Karpas-422 (cell line): ENCODE results near the gene TNFRSF1A. TPM values are rescaled to one million over a fixed set of nuclear protein-coding genes. Genes with fewer than 3 reads are reported as not detected.

Experiments
- DNase-seq: peaks from one replicate; pipeline ENCODE4 v3.0.0-alpha.2; 2015
- H2AFZ ChIP-seq: fragments of 200-600 bp; sonication (generic); 2 replicates; pipeline ENCODE4 v1.6.1; 2014; ENCODE audit warnings: antibody characterized with exemption, low read length, mixed read lengths
- H3K27ac ChIP-seq: fragments of 200-600 bp; sonication (generic); 2 replicates; pipeline ENCODE4 v1.5.1; 2014; ENCODE audit warnings: mild to moderate bottlenecking, low read length, moderate library complexity
- H3K27me3 ChIP-seq: fragments of 200-600 bp; sonication (generic); 2 replicates; pipeline ENCODE4 v1.6.1; 2014; ENCODE audit warnings: low read length, mixed read lengths
- H3K36me3 ChIP-seq: fragments of 200-600 bp; sonication (generic); 2 replicates; pipeline ENCODE4 v1.6.1; 2014; ENCODE audit warnings: low read length, mixed read lengths; ENCODE audit not compliant: insufficient read depth
- H3K4me1 ChIP-seq: fragments of 200-600 bp; sonication (generic); 2 replicates; pipeline ENCODE4 v1.6.1; 2014; ENCODE audit warnings: mild to moderate bottlenecking, low read length, mixed read lengths
- H3K4me2 ChIP-seq: fragments of 200-600 bp; sonication (generic); 2 replicates; pipeline ENCODE4 v1.6.1; 2014; ENCODE audit warnings: low read length, low read depth, mild to moderate bottlenecking; ENCODE audit not compliant: poor library complexity, severe bottlenecking
- H3K4me3 ChIP-seq: fragments of 200-600 bp; sonication (generic); 2 replicates; pipeline ENCODE4 v1.5.1; 2014; ENCODE audit warnings: mild to moderate bottlenecking, antibody characterized with exemption, low read length, mixed read lengths
- H3K79me2 ChIP-seq: fragments of 200-600 bp; sonication (generic); 2 replicates; pipeline ENCODE4 v1.6.1; 2014; ENCODE audit warnings: mild to moderate bottlenecking, low read length, mixed read lengths
- H3K9ac ChIP-seq: fragments of 200-600 bp; sonication (generic); 2 replicates; pipeline ENCODE4 v1.6.0; 2014; ENCODE audit warnings: low read length
- H3K9me2 ChIP-seq: fragments of 200-600 bp; sonication (generic), shearing (Covaris generic); replicated peaks from 2 replicates; pipeline ENCODE4 v1.6.0; 2014; ENCODE audit warnings: mild to moderate bottlenecking, low read length, moderate library complexity; ENCODE audit not compliant: insufficient read depth
- H3K9me3 ChIP-seq: fragments of 300-700, 200-600 bp; sonication (generic); 2 replicates; pipeline ENCODE4 v1.6.1; 2014; ENCODE audit warnings: low read length, mixed read lengths
- H4K20me1 ChIP-seq: fragments of 200-600 bp; sonication (generic); 2 replicates; pipeline ENCODE4 v1.6.1; 2014; ENCODE audit warnings: mild to moderate bottlenecking, antibody characterized with exemption, low read length, low read depth; ENCODE audit not compliant: insufficient read depth
- total RNA-seq: library from RNA; depleted of rRNA; stranded (reverse); fragments of >200 nt; shearing (Covaris generic); gene quantifications from 2 replicates; pipeline ENCODE4 v1.2.3, GENCODE V29; 2014; ENCODE audit warnings: low replicate concordance

Gene TNFRSF1A
- total RNA-seq, 1 experiment from 2014 or later: not detected

DNA sequence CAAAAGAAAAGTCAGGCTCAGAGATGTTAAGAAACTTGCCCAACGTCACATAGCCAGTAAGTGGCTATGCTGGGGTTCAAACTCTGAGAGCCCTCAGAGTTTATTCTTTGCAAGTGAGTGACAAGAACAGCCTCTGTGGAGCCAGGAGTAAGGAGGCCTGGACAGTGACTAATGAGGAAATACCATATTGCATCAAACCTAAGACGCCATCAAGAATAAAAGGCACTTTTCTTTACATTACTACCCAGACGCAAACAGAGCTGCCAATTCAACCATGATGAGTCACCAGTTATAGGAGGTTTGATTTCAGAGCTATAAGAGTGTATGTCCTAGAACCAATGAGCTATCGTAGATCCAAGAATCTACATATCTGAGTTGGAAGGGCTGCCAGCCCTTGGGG lies 9.4 kb downstream of the TNFRSF1A start:
- no peak overlapping the region for H3K27ac ChIP-seq
- no peaks in the 10 kb centered on the region for H3K36me3 ChIP-seq
- H3K4me3 ChIP-seq: no peak overlapping the region
- no peaks in the 10 kb centered on the region for H3K79me2 ChIP-seq
- no peak overlapping the region for H3K4me2 ChIP-seq
- no peaks in the 10 kb centered on the region for H3K9me2 ChIP-seq
- no peaks in the 10 kb centered on the region for H3K27me3 ChIP-seq
- H4K20me1 ChIP-seq: peaks cover 35% of the 10 kb centered on the region
- peaks cover 38% of the 10 kb centered on the region for H3K4me1 ChIP-seq
- DNase-seq: no peak
- H2AFZ ChIP-seq: no peak overlapping the region
- H3K9me3 ChIP-seq: no peaks in the 10 kb centered on the region
- no peak overlapping the region for H3K9ac ChIP-seq

DNA sequence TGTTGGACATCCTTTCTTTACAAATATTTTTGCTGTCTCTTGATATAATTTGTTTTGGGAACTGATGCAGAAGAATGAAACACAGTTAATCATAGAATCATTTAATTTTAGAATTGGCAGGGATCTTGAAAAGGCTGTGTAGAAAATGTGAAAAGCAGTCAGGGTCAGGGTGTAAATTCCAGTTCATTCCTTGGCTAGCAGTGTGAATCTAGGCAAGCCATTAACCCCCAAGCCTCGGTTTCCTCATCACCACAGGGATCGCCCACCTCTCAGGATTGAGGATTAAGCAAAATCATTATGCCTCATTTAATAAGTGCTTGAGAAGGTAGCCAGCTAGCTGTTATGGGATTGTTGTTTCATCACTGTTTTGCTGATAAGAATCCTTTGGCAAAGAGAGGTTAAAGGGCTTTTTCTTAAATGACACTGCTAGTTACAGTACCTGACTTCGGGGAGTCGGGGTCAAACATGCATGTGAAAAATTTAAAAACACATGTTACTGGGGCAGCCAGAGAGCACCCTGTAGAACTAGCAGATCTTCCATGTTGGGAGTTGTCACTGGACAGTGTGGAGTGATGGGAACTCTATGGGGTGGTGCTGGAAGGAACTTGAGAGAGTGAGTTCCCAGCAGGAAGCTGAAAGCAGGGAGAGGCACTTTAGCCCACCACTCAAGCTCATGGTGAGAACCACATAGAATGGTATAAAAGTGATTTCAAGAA lies 10.7 kb downstream of the TNFRSF1A start:
- no peak overlapping the region for H3K9ac ChIP-seq
- H2AFZ ChIP-seq: no peak overlapping the region

GRCh38 chr12:6330192-6330591 lies 11.7 kb downstream of the TNFRSF1A start:
- no peak overlapping the region for H2AFZ ChIP-seq
- DNase-seq: peak; percentile 92
- H3K4me3 ChIP-seq: peak overlapping the region; percentile 30; the same call in 1 of the 2 replicates
- H3K27ac ChIP-seq: no peak overlapping the region
- H3K9me3 ChIP-seq: no peaks in the 10 kb centered on the region
- no peak overlapping the region for H3K9ac ChIP-seq
- H3K27me3 ChIP-seq: no peaks in the 10 kb centered on the region
- no peaks in the 10 kb centered on the region for H3K36me3 ChIP-seq
- H3K9me2 ChIP-seq: no peaks in the 10 kb centered on the region
- peak overlapping the region; percentile 58 for H3K4me2 ChIP-seq
- H3K79me2 ChIP-seq: no peaks in the 10 kb centered on the region
- H4K20me1 ChIP-seq: peaks cover 48% of the 10 kb centered on the region
- H3K4me1 ChIP-seq: peaks cover 24% of the 10 kb centered on the region

More for the DNA sequence above, 10.7 kb downstream of the TNFRSF1A start:
- Histone ChIP-seq H3K79me2 (no peaks in the 10 kb centered on the region), H3K4me1 (peaks cover 31% of the 10 kb centered on the region), H3K27ac (no peak overlapping the region), H3K4me2 (no peak overlapping the region), H3K27me3 (no peaks in the 10 kb centered on the region), H4K20me1 (peaks cover 41% of the 10 kb centered on the region), H3K9me2 (no peaks in the 10 kb centered on the region), H3K9me3 (no peaks in the 10 kb centered on the region), H3K4me3 (no peak overlapping the region), H3K36me3 (no peaks in the 10 kb centered on the region)
- DNase-seq: no peak

DNA sequence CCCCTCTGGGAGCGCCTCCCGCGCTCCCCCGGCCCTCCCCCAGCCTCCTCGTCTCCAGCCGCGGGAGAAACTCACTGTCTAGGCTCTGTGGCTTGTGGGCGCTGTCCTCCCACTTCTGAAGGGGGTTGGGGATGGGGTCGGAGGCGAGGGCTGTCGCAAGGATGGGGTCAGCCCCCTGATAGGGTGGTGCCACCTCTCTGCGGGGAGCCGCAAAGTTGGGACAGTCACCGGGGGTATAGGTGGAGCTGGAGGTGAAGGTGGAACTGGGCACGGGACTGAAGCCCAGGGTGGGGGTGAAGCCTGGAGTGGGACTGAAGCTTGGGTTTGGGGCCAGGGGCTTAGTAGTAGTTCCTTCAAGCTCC lies 12.2 kb downstream of the TNFRSF1A start:
- Histone ChIP-seq H2AFZ (no peak overlapping the region), H4K20me1 (peaks cover 48% of the 10 kb centered on the region), H3K27ac (no peak overlapping the region), H3K4me1 (peaks cover 26% of the 10 kb centered on the region), H3K27me3 (no peaks in the 10 kb centered on the region), H3K4me2 (peak overlapping the region; percentile 58), H3K79me2 (no peaks in the 10 kb centered on the region), H3K4me3 (peak overlapping the region; percentile 30; the same call in 1 of the 2 replicates), H3K9me2 (no peaks in the 10 kb centered on the region), H3K9me3 (no peaks in the 10 kb centered on the region), H3K36me3 (no peaks in the 10 kb centered on the region), H3K9ac (no peak overlapping the region)
- no peak for DNase-seq

GRCh38 chr12:6328945-6329702 lies 12.8 kb downstream of the TNFRSF1A start:
- no peak overlapping the region for H3K9ac ChIP-seq
- no peak overlapping the region for H3K27ac ChIP-seq
- H3K9me3 ChIP-seq: no peaks in the 10 kb centered on the region
- H4K20me1 ChIP-seq: peaks cover 53% of the 10 kb centered on the region
- H3K9me2 ChIP-seq: no peaks in the 10 kb centered on the region
- H3K4me2 ChIP-seq: peak overlapping the region; percentile 58
- no peak overlapping the region for H2AFZ ChIP-seq
- DNase-seq: no peak
- H3K36me3 ChIP-seq: no peaks in the 10 kb centered on the region
- H3K4me3 ChIP-seq: no peak overlapping the region
- H3K27me3 ChIP-seq: no peaks in the 10 kb centered on the region
- peaks cover 29% of the 10 kb centered on the region for H3K4me1 ChIP-seq
- H3K79me2 ChIP-seq: no peaks in the 10 kb centered on the region

DNA sequence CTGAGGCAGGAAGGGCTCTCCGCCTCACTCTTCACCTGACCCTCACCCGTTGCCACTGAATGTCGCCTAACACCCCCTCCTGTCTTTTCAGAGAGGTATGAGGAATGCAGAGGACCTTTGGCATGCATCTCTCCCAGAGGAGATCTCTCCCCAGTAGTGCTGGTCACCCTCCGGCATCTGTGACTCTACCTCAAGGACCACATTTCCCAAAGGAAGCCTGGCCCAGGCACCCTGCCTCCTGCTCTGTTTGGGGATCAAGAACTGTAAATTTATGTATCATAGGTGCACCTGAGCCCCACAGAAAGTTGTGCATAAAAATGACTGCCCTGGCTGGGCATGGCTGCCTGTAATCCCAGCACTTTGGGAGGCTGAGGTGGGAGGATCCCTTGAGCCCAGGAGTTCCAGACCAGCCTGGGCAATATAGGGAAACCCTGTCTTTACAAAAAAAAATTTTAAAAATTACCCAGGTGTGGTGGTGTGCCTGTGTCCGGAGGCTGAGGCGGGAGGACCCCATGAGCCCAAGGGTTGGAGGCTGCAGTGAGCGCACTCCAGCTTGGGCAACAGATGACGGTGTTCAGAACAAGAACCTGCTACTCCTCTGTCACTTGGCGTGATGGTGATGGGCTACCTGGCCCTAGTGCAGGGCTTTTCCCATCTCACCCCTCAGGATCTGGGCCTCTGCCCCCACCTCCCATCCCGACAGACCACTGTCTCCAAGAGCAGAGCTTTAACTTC lies 13.7 kb downstream of the TNFRSF1A start:
- H3K36me3 ChIP-seq: no peaks in the 10 kb centered on the region

DNA sequence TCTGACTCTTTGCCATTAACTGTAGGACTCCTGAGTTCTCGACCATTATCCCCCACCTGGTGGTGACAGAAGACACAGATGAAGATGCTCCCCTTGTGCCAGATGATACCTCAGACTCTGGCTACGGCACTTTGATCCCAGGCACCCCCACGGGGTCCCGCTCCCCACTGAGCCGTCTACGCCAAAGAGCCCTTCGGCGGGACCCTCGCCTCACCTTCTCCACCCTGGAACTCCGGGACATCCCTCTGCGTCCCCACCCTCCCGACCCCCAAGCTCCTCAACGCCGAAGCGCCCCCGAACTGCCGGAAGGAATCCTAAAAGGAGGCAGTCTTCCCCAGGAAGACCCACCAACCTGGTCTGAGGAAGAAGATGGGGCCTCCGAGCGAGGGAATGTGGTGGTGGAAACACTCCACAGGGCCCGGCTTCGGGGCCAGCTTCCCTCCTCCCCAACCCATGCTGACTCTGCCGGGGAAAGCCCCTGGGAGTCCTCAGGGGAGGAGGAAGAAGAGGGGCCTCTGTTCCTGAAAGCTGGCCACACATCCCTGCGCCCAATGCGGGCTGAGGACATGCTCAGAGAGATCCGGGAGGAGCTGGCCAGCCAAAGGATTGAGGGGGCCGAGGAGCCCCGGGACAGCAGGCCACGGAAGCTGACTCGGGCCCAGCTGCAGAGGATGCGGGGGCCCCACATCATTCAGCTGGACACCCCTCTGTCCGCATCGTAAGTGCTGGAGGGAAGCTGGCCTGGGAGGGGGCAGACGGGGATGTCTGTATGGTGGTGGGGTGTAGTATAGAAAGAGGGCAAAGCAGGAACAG lies 14.4 kb downstream of the TNFRSF1A start:
- H3K4me1 ChIP-seq: peaks cover 45% of the 10 kb centered on the region
- H2AFZ ChIP-seq: no peak overlapping the region
- H4K20me1 ChIP-seq: peaks cover 42% of the 10 kb centered on the region
- H3K4me2 ChIP-seq: no peak overlapping the region
- no peak overlapping the region for H3K4me3 ChIP-seq
- H3K9me3 ChIP-seq: no peaks in the 10 kb centered on the region
- H3K79me2 ChIP-seq: no peaks in the 10 kb centered on the region
- H3K36me3 ChIP-seq: no peaks in the 10 kb centered on the region
- H3K9ac ChIP-seq: no peak overlapping the region
- no peaks in the 10 kb centered on the region for H3K9me2 ChIP-seq
- H3K27me3 ChIP-seq: no peaks in the 10 kb centered on the region
- no peak for DNase-seq
- no peak overlapping the region for H3K27ac ChIP-seq

More for the DNA sequence above, 13.7 kb downstream of the TNFRSF1A start:
- no peaks in the 10 kb centered on the region for H3K79me2 ChIP-seq
- H3K4me1 ChIP-seq: peaks cover 37% of the 10 kb centered on the region
- H3K4me3 ChIP-seq: no peak overlapping the region
- H3K9me2 ChIP-seq: no peaks in the 10 kb centered on the region
- no peak for DNase-seq
- H3K9me3 ChIP-seq: no peaks in the 10 kb centered on the region
- no peaks in the 10 kb centered on the region for H3K27me3 ChIP-seq
- no peak overlapping the region for H3K4me2 ChIP-seq
- no peak overlapping the region for H3K9ac ChIP-seq
- H4K20me1 ChIP-seq: peaks cover 50% of the 10 kb centered on the region
- no peak overlapping the region for H2AFZ ChIP-seq
- no peak overlapping the region for H3K27ac ChIP-seq
